ENCODE results near the gene MAP2.
A peak's percentile ranks its signal among the peaks of the same experiment; 100 is the strongest.

The MAP2 gene

DNA sequence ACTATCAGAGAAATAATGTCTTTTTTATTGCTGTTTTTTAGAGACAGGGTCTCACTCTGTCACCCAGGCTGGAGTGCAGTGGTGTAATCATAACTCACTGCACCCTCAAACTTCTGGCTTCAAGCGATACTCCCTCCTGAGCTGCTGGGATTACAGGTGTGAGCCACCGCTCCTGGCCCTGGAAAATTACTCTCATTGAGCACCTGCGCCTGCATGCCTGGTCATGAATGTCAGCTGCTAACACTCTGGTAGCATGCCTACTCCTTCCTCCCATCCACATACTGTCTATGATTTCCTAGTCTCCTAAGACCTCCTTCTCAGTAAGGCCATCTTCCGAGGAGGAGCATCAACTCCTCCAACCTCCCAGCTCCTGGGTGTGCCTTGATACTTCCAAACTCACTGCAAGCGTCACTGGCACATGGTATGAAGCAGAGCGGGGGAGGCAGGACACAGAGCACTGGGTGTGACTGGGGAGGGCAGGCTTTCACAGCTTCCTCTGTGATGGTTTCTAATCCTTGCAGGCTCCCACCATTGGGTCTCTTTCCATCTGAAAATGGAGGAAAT is 1.6 kb upstream of the MAP2 start:
- DNase-seq = peak in 2 of 42 donors; percentile 3 to 22
- intact Hi-C loops (cut with DNase I) = loop anchor here (10.0 kb wide), 1 partner anchor 143 kb away; no protein-coding TSS in a partner anchor

DNA sequence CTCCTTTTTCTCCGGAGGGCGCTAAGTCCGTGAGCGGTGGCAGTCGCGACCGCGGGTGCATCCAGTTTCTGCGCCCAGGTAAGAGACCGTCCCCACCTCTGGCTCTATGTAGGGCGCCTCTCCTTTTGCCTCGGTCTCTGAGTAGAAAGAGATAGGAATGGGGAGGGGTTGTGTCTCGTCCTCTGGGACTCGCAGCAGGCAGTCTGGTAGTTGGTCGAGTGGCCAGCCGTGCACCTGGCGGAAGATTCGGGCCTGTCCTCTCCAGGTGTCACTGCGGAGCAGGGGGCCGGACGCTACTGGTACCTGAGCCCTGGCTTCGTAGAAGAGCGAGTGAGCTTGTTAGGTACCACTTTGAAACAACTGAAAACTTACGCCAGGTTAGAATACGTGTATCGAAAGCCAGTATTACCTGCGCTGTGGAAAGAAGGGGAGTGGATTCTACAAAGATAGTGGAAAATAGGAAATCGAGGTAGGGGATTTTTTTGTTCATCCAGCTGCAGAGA is 403 bp downstream of the MAP2 start:
- intact Hi-C loops (cut with DNase I) = loop anchor here (10.0 kb wide), 1 partner anchor 141 kb away; no protein-coding TSS in a partner anchor
- DNase-seq = peak in 33 of 42 donors; percentile 3 to 58 (median 29)

DNA sequence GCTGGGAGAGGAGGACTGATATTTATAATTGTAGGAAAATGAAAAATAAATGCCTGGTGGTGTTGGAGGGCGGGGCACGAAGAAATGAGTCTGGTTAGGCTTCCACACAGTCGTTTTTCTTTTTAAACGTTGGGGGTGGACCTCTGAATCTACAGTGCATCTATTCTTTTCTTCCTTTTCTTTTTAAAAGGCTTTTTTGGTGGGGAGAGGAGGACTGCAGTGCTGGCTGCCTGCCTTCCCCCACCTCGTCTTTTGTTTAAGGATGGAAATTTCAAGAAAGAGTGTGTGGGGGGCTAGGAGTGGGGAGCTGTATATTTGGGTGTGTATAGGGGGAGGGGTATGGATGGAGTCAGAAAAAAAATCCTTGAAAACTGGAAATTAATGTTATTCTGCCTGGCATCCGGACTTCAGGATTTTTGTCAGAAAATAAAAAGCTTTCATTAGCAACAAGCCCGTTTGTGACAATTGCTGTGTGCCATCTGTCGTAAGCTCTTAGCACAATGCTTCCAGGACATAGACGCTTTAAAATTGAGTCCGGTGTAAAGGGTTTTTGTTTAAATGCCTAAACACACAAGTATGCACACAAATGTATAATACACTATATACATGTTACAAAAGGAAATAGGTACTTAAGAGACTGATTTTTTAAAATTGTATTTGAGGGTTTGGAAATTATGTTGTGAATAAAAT is 1.1 kb downstream of the MAP2 start:
- DNase-seq = peak in 11 of 42 donors; percentile 3 to 41 (median 12)
- intact Hi-C loops (cut with DNase I) = loop anchor here (10.0 kb wide), 1 partner anchor 140 kb away; no protein-coding TSS in a partner anchor

DNA sequence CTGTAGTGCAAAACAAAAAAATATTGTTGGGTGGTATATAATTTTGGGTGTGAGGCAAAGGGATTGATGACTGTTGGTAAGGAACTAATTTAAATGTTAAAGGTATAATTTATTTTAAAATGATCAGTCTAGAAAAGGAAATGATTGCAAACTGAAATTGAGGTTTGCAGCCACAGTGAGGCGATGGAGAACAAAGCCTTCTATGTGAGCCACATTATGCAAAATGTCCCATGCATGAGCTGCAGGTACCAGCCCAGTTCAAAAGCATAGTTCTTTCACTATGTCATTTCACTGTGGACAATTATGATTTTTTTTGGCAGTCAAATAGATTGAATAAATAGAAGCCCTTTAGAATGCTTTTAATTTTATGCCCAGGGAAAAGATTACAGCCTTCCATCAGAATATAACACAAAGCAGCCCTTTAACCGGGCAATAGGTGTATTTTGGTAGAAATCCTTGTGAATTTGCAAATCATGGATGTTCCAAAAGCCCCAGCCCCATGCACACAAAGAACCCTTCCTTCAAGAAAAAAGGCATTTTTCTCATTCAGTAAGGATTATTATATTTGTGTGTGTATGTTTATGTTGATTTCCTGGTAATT is 1.7 kb downstream of the MAP2 start:
- intact Hi-C loops (cut with DNase I) = loop anchor here (10.0 kb wide), 1 partner anchor 139 kb away; no protein-coding TSS in a partner anchor
- peak in 34 of 42 donors; percentile 15 to 75 (median 48) for DNase-seq

DNA sequence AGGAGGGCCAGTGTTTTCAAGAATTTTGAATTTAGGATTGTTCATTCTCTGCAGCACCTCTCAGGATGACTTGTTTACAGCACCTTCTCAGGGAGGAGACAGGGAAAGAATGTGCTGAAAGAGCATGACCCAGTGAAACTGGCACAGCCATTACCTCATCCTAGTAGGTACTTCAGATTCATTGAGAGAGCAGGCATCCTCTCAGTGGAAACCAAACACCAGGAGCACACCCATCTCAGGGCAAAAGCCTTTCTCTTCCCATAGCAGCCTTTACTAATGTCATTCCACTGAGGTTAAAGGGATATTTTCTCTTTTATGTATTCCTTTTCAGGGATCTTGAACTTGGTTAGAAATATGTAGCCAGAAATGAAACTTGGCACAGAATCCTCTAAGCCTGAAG is 2.6 kb downstream of the MAP2 start:
- peak in 7 of 42 donors; percentile 3 to 40 (median 7) for DNase-seq
- intact Hi-C loops (cut with DNase I) = loop anchor here (10.0 kb wide), 1 partner anchor 138 kb away; no protein-coding TSS in a partner anchor

DNA sequence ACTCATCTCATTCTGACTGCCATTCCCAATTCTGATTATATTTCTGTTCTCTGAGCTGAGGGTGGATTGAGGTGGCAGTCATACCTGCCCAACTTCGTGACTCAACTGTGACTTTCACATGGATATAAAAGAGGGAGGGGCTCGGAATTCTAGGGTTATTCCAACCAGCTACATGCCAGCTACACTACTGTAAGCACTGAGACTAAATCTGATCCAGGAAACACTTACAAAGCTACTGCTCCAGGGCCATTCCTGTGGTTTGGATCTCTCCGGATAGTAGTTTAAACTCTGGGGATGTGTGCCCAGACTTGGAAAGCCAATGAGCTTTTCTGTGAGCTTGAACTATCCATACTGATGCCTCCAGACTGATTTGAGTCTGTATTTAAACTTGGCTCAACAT is 7.9 kb downstream of the MAP2 start:
- intact Hi-C loops (cut with DNase I) = no loop called here
- DNase-seq = no peak

DNA sequence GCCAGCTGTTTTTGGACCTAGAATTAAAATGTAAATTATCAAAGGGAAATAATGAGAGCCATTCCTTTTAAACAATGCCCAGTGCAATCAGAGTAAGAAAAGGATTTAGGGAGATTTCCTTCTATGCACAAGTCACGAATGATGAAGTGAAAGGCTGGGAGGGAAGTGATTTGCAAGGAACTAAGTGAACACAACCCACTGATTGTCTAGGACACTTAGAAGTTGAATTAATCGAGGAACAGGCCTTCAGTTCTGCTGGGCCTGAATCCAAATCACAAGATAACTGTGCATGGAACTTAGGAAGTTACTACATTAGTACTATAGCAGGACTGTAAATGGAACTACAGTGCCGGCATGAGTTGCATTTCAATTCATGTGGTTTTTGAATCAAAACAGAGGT is 17.7 kb downstream of the MAP2 start:
- peak in 4 of 42 donors; percentile 10 to 31 (median 21) for DNase-seq
- intact Hi-C loops (cut with DNase I) = no loop called here

DNA sequence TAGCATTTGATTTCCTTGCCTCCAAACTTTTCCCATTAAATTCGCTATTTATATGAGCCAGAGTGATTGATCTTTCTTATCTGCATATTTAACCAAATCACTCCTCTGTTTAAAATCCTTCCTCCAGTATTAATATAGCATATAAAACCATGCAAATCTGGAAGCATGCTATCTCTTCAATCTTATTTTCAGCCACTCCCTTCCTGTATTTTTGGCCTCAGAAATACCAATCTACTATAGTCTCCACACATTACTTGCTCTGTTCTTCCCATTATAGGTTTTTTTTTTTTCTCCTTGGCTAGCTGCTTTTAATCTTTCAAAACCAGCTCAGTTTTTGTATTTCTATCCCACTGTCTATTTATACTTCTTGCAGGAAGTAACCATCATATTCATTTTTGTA is 19.1 kb downstream of the MAP2 start:
- no peak for DNase-seq
- intact Hi-C loops (cut with DNase I) = no loop called here

DNA sequence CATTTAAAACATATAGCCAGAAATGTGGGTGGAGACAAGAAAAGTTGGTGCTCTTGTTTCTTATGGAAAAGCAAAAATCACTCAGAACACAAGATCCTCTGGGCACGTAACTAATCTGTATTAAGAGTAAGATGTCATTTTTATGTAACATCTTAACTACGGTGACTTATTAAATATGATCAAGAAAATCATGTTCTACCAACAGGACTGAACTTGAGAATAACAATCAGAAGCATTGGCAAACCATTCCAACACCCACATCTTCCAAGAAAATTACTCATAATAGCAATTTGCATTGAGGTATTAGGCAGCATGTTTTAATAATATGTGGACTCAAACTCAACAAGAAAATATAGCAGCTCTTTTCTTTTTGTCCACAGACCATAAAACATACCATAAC is 21.6 kb downstream of the MAP2 start:
- intact Hi-C loops (cut with DNase I) = no loop called here
- no peak for DNase-seq

DNA sequence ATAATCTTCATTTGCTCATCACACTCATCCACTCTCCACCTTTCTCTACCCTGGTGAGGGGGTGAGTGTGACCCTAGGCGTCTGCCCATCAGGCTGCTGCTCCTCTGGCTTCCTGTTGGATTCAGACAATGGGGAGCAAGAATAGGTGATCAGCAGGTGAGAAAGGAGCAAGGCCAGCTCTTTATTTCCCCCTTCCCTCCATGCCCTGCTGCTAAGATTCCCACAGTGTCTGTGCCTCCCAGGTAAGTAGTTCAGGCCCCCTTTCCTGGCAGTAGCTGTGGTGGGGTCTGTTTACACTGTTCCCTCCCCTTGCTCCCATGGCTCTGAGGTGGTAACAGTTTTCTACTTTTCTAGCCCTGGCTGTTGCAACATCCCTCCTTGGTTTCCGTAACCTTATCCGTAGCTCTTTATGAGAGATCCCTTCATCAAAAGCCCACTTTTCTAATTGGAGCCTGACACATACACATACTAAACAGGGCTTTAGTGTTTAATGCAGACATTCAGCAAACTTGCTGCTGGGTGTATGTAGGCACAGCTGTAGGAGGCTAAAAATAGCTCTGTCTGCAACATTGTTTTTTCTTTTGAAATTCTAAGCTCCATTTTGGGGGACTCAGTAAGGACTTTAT is 27.5 kb downstream of the MAP2 start:
- DNase-seq = no peak
- intact Hi-C loops (cut with DNase I) = no loop called here

DNA sequence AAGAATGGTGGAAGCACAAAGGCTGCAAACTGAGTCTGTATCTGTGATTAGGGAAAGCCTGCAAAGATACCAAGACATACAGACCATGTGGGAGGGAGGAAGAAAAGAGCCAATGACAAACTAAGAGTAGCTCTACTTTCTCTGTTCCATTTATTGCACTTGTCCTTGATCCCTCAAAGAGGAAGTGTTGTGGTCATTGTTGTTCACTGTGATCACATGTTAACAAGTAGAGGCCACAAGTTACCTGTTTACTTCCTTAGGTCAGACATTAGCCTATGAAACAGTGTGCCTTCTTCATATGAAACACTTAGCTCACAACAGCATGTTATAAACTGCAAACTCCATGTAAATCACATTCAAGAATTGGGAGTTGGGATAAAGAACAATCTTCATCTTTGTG is 32.6 kb downstream of the MAP2 start:
- no peak for DNase-seq
- intact Hi-C loops (cut with DNase I) = no loop called here

DNA sequence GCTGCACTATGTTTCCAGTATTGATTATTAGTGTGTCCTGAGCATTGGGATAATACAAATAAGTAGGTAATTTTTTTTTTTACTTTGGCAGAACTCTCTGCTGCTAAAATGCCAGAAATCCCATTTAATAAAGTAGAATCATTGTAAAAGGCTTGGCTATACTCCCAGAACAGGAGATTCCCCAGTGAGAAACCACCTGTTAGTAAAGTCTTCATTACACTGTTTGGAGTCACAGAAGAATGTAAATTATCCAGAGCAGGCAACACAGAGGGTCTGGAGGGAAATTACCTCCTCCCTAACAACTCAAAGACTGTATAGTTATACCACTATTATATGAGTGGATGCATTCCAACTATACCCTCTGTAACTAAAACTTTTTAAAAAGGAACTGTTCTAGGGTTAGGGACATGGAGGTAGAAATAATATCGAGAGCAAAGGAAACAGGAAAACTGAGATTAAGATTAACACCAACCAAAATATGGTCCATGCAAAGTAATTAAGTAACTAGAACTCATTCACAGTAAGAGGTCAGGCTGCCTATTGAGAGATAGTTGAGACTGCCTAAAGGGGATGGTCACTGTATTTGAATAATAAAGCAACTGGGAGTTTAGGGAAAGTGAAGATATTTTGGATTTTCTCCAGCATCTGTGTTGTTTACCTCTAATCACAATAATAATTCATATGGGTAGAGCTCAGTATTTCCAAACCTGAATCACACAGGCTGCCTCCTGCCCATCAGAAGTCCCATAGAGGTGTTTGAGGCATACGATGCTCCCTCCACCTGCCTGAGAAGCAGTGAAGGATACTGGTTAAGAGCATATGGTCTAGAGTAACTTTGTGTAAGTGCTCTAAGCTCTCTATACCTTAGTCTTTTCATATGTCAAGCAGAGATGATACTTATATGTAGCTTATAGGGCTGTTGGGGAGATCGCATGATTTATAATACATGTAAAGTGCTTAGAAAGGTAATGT is 34.4 kb downstream of the MAP2 start:
- DNase-seq = no peak
- intact Hi-C loops (cut with DNase I) = no loop called here

DNA sequence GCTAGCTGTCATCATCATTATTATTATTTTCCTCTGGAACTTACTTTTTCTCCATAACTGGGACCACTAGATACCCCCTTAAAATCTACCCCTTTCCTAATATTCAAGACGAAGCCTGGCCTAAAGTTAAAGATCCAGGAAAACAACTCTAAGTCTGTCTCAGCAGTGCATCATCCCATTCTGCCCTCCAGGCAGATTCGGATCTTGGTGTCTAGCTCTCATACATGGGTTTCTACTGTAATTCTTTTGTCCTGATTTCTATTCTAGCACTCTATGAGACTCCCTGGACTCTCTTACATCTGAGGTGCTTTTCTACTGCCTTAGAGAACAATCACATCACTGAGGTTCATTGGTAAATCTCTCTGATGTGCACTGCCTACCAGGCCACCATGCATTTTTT is 35.5 kb downstream of the MAP2 start:
- intact Hi-C loops (cut with DNase I) = no loop called here
- DNase-seq = no peak

DNA sequence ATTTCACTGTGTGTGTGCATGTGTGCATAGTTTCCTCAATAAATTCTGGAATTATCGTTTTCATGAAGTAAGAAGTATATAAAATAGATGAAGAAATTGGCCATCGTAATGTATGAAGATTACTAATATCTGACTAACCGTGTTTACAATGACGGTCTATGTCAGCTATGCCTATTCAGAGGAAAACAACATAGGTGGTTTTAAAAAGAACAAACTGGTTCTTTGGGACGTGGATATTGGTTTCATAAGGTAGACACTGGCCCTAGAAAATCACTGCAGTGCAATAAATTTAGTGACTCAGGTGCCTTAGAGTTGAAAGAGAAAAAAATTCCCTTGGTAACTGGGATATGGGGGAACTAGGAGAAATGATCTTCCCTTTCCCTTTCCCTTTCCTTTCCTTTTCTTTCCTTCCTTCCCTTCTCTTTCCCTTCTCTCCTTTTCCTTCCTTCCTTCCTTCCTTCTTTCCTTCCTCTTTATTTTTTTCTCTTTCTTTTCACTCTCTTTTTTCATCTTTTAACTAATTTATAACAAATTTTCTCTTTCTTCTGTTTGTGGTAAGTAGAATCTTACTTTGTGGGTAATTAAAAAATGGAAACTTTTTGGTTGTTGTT is 36.4 kb downstream of the MAP2 start:
- DNase-seq = no peak
- intact Hi-C loops (cut with DNase I) = no loop called here

DNA sequence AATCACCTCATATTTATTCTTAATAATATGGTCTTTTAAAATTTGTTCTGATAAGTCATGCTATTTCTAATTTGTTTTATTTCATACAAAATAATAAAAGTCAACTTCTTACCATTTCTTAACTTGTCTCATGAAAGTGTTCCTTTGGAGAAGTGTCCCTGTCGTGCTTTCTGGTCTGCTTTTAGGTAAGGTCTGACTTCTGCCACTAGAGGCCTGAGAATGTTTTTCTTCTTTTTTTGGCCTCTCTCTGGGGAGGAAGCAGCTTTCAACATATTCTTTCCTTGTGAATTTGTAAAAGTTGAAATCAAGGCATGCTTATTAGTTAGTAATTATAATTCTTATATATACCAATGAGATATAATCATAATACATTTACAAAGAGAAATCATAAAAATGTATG is 39.4 kb downstream of the MAP2 start:
- intact Hi-C loops (cut with DNase I) = no loop called here
- DNase-seq = no peak

DNA sequence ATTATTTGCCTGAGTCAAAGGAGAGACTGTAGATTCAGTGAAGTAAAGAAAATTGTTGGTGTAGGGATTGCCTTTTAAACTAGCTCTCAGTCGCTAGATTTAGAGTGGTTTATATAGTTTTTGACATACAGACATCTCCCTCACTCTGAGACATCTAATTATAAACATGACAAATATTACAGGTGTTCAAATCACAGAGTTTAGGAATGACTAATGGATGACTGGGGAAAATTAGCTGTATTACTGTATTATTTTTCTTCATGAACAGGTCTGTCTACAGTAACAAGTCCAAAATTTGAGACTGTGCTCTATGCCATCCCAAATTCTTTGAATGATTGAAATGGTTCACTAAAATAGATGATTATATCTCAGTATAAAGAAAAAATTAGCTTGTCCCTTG is 40.0 kb downstream of the MAP2 start:
- no peak for DNase-seq
- intact Hi-C loops (cut with DNase I) = no loop called here

DNA sequence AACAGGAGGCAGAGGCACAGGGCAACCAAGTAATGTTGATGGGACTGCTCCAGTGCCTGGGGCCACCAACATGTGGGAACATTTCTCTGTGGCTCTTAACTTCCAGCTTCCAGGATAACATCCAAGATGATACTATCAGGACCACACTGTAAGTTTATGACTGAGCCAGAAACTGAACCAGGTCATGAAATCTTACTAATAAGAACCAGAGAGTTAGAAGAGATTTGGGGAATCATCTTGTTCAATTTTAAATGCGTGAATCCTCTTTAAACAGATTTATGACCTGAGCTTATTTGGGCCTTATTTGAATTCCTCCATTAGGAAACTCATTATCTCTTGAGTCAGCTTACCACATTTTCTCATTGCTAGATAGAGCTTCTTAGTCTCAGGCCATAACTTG is 45.0 kb downstream of the MAP2 start:
- intact Hi-C loops (cut with DNase I) = no loop called here
- no peak for DNase-seq

DNA sequence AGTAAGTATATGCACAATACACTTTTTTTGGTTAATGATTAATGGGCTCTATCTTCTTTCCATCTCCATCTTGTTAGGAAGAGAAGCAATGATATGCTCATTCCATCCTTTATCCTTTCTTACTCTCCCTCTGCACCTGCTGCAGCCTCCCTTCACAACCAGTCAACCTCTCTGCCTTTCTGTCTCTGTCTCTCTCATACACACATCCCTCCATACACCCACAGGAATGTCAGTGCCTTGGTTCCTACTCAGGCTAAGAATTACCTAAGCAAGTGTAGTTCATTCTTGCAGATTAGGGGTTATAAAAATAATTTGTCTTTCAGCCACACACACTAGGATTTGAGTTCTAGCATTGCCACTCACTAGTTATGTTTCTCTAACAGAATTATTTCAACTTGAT is 45.6 kb downstream of the MAP2 start:
- DNase-seq = peak in 20 of 42 donors; percentile 6 to 76 (median 24)
- intact Hi-C loops (cut with DNase I) = no loop called here
